ENCODE measurements around the gene BATF2.

GRCh38 chr11:65045728-65046127, 49.0 kb upstream of the BATF2 start:
- TF ChIP-seq EP300 (IDR thresholded peaks at IDR 0.05) = no peak
- no peak for TF ChIP-seq CTCF (IDR thresholded peaks at IDR 0.05)
- TF ChIP-seq POLR2AphosphoS5 (IDR thresholded peaks at IDR 0.05) = no peak
